GM18520 (cell line): Measurements from ENCODE around the gene FBLN1.

Experiments
- ATAC-seq: cut with Tn5 transposase; IDR thresholded peaks from one replicate; pipeline ENCODE4 v1.9.1; 2021; ENCODE audit not compliant: unreplicated experiment

FBLN1 gene

GRCh38 chr22:45632791-45633515 is 130.3 kb downstream of the FBLN1 start:
- no peak for ATAC-seq

- no peak for ATAC-seq
Observed at GRCh38 chr22:45636683-45637082, 134.0 kb downstream of the FBLN1 start.

- no peak for ATAC-seq
Observed at GRCh38 chr22:45638197-45638596, 135.5 kb downstream of the FBLN1 start.

GRCh38 chr22:45638834-45639746 is 136.4 kb downstream of the FBLN1 start:
- ATAC-seq = no peak

GRCh38 chr22:45639747-45640102 is 137.0 kb downstream of the FBLN1 start:
- no peak for ATAC-seq

GRCh38 chr22:45640291-45640940 is 137.7 kb downstream of the FBLN1 start:
- ATAC-seq = no peak

GRCh38 chr22:45640941-45641621 is 138.4 kb downstream of the FBLN1 start:
- no peak for ATAC-seq

GRCh38 chr22:45642986-45643385 is 140.3 kb downstream of the FBLN1 start:
- no peak for ATAC-seq

- ATAC-seq = no peak
Observed at GRCh38 chr22:45644714-45645113, 142.0 kb downstream of the FBLN1 start.

GRCh38 chr22:45645150-45645525 is 142.5 kb downstream of the FBLN1 start:
- no peak for ATAC-seq

GRCh38 chr22:45645526-45646414 is 143.1 kb downstream of the FBLN1 start:
- no peak for ATAC-seq

- no peak for ATAC-seq
Observed at GRCh38 chr22:45647532-45648225, 145.0 kb downstream of the FBLN1 start.

- no peak for ATAC-seq
Observed at GRCh38 chr22:45648301-45649117, 145.8 kb downstream of the FBLN1 start.

- no peak for ATAC-seq
Observed at GRCh38 chr22:45649809-45650208, 147.1 kb downstream of the FBLN1 start.

GRCh38 chr22:45650721-45651120 is 148.0 kb downstream of the FBLN1 start:
- ATAC-seq = no peak
